HG02884 (cell line): ENCODE measurements around the gene IL1R2.
A peak's percentile ranks its signal among the peaks of the same experiment; 100 is the strongest.

Experiments
- ATAC-seq: cut with Tn5 transposase; IDR thresholded peaks from one replicate; pipeline ENCODE4 v1.9.1; 2021; ENCODE audit warnings: mild to moderate bottlenecking, moderate library complexity; ENCODE audit not compliant: unreplicated experiment

IL1R2 gene

GRCh38 chr2:102016399-102016955 is 24.7 kb downstream of the IL1R2 start:
- no peak for ATAC-seq

- ATAC-seq: no peak
Observed at GRCh38 chr2:102018823-102019445, 27.2 kb downstream of the IL1R2 start.

GRCh38 chr2:102020596-102021170 is 28.9 kb downstream of the IL1R2 start:
- ATAC-seq: peak; percentile 71

- ATAC-seq: no peak
Observed at GRCh38 chr2:102021779-102022178, 30.0 kb downstream of the IL1R2 start.

GRCh38 chr2:102022884-102023539 is 31.3 kb downstream of the IL1R2 start:
- ATAC-seq: no peak

GRCh38 chr2:102024410-102024809 is 32.6 kb downstream of the IL1R2 start:
- no peak for ATAC-seq

GRCh38 chr2:102025016-102025501 is 33.3 kb downstream of the IL1R2 start:
- ATAC-seq: peak; percentile 51

- peak; percentile 39 for ATAC-seq
Observed at GRCh38 chr2:102025583-102026267, 34.0 kb downstream of the IL1R2 start.

GRCh38 chr2:102027036-102027980 is 35.5 kb downstream of the IL1R2 start:
- no peak for ATAC-seq

GRCh38 chr2:102028470-102028869 is 36.7 kb downstream of the IL1R2 start:
- no peak for ATAC-seq

GRCh38 chr2:102029405-102029804 is 37.6 kb downstream of the IL1R2 start:
- no peak for ATAC-seq

- no peak for ATAC-seq
Observed at GRCh38 chr2:102029952-102030351, 38.2 kb downstream of the IL1R2 start.

GRCh38 chr2:102030502-102030854 is 38.7 kb downstream of the IL1R2 start:
- ATAC-seq: no peak

- ATAC-seq: no peak
Observed at GRCh38 chr2:102030855-102031527, 39.2 kb downstream of the IL1R2 start.

- ATAC-seq: no peak
Observed at GRCh38 chr2:102032368-102033030, 40.7 kb downstream of the IL1R2 start.

- ATAC-seq: no peak
Observed at GRCh38 chr2:102033031-102033749, 41.4 kb downstream of the IL1R2 start.

- no peak for ATAC-seq
Observed at GRCh38 chr2:102033750-102034682, 42.3 kb downstream of the IL1R2 start.
